Skeletal muscle satellite cell (primary cell): ENCODE measurements around the gene CRADD.

Source experiments
- H3K27me3 ChIP-seq: 2 replicates; pipeline ENCODE4 v1.7.0; 2013; ENCODE audit warnings: low read length; ENCODE audit not compliant: control insufficient read depth, insufficient read depth
- H3K36me3 ChIP-seq: 2 replicates; pipeline ENCODE4 v1.7.0; 2013; ENCODE audit warnings: mild to moderate bottlenecking, control low read depth, low read length; ENCODE audit not compliant: insufficient read depth
- H3K4me1 ChIP-seq: 2 replicates; pipeline ENCODE4 v1.7.0; 2013; ENCODE audit warnings: low read length; ENCODE audit not compliant: control insufficient read depth, insufficient read depth
- H3K4me2 ChIP-seq: 2 replicates; pipeline ENCODE4 v1.7.0; 2013; ENCODE audit warnings: mild to moderate bottlenecking, low read length
- H3K4me3 ChIP-seq: 2 replicates; pipeline ENCODE4 v1.7.0; 2013; ENCODE audit warnings: low read length
- H3K9ac ChIP-seq: 2 replicates; pipeline ENCODE4 v1.7.0; 2013; ENCODE audit warnings: mild to moderate bottlenecking, low read depth, low read length, moderate library complexity
- H3K9me3 ChIP-seq: replicated peaks from 2 replicates; pipeline ENCODE4 v1.7.0; 2013; ENCODE audit warnings: mild to moderate bottlenecking, control low read depth, low read length

CRADD gene

GRCh38 chr12:93763746-93764147 is 86.6 kb downstream of the CRADD start:
- H3K27me3 ChIP-seq = no peaks in the 10 kb centered on the region
- no peak overlapping the region for H3K9ac ChIP-seq
- peaks cover 35% of the 10 kb centered on the region for H3K4me1 ChIP-seq
- no peak overlapping the region for H3K4me3 ChIP-seq
- H3K36me3 ChIP-seq = no peaks in the 10 kb centered on the region
- H3K9me3 ChIP-seq = no peaks in the 10 kb centered on the region
- no peak overlapping the region for H3K4me2 ChIP-seq

GRCh38 chr12:93766371-93766770 is 89.2 kb downstream of the CRADD start:
- Histone ChIP-seq H3K27me3 (no peaks in the 10 kb centered on the region), H3K9ac (no peak overlapping the region), H3K36me3 (no peaks in the 10 kb centered on the region), H3K9me3 (no peaks in the 10 kb centered on the region), H3K4me3 (no peak overlapping the region), H3K4me1 (peaks cover 31% of the 10 kb centered on the region), H3K4me2 (no peak overlapping the region)

- Histone ChIP-seq H3K4me1 (peaks cover 26% of the 10 kb centered on the region), H3K36me3 (no peaks in the 10 kb centered on the region)
Measured at GRCh38 chr12:93766796-93767523, 89.8 kb downstream of the CRADD start.

GRCh38 chr12:93767524-93767863 is 90.3 kb downstream of the CRADD start:
- no peaks in the 10 kb centered on the region for H3K27me3 ChIP-seq
- H3K4me2 ChIP-seq = peak overlapping the region; percentile 32
- no peak overlapping the region for H3K4me3 ChIP-seq
- no peaks in the 10 kb centered on the region for H3K36me3 ChIP-seq
- peaks cover 20% of the 10 kb centered on the region for H3K4me1 ChIP-seq
- H3K9me3 ChIP-seq = no peaks in the 10 kb centered on the region
- H3K9ac ChIP-seq = peak overlapping the region; percentile 37

More at GRCh38 chr12:93766796-93767523, 89.8 kb downstream of the CRADD start:
- peak overlapping the region; percentile 37 for H3K9ac ChIP-seq
- H3K27me3 ChIP-seq = no peaks in the 10 kb centered on the region
- H3K9me3 ChIP-seq = no peaks in the 10 kb centered on the region
- peak overlapping the region; percentile 32 for H3K4me2 ChIP-seq
- no peak overlapping the region for H3K4me3 ChIP-seq

GRCh38 chr12:93772003-93772700 is 95.0 kb downstream of the CRADD start:
- Histone ChIP-seq H3K36me3 (no peaks in the 10 kb centered on the region), H3K4me3 (no peak overlapping the region), H3K27me3 (no peaks in the 10 kb centered on the region), H3K4me1 (peaks cover 24% of the 10 kb centered on the region), H3K4me2 (no peak overlapping the region), H3K9me3 (no peaks in the 10 kb centered on the region), H3K9ac (no peak overlapping the region)

- H3K9ac ChIP-seq = no peak overlapping the region
- no peaks in the 10 kb centered on the region for H3K9me3 ChIP-seq
- H3K27me3 ChIP-seq = no peaks in the 10 kb centered on the region
- peaks cover 24% of the 10 kb centered on the region for H3K4me1 ChIP-seq
- H3K36me3 ChIP-seq = no peaks in the 10 kb centered on the region
- no peak overlapping the region for H3K4me2 ChIP-seq
- H3K4me3 ChIP-seq = no peak overlapping the region
Measured at GRCh38 chr12:93773122-93773871, 96.1 kb downstream of the CRADD start.

GRCh38 chr12:93776581-93777018 is 99.4 kb downstream of the CRADD start:
- H3K4me3 ChIP-seq = no peak overlapping the region
- H3K36me3 ChIP-seq = no peaks in the 10 kb centered on the region
- no peaks in the 10 kb centered on the region for H3K9me3 ChIP-seq
- peak overlapping the region; percentile 79 for H3K9ac ChIP-seq
- H3K27me3 ChIP-seq = no peaks in the 10 kb centered on the region
- peaks cover 38% of the 10 kb centered on the region for H3K4me1 ChIP-seq
- H3K4me2 ChIP-seq = peak overlapping the region; percentile 15

- peak overlapping the region; percentile 35 for H3K4me2 ChIP-seq
- no peaks in the 10 kb centered on the region for H3K36me3 ChIP-seq
- H3K4me1 ChIP-seq = peaks cover 38% of the 10 kb centered on the region
- H3K4me3 ChIP-seq = peak overlapping the region; percentile 23
- peak overlapping the region; percentile 79 for H3K9ac ChIP-seq
- no peaks in the 10 kb centered on the region for H3K27me3 ChIP-seq
- H3K9me3 ChIP-seq = no peaks in the 10 kb centered on the region
Measured at GRCh38 chr12:93777254-93777653, 100.1 kb downstream of the CRADD start.

- H3K9ac ChIP-seq = peak overlapping the region; percentile 79
Measured at GRCh38 chr12:93778306-93778705, 101.1 kb downstream of the CRADD start.

GRCh38 chr12:93778766-93779165 is 101.6 kb downstream of the CRADD start:
- no peaks in the 10 kb centered on the region for H3K27me3 ChIP-seq
- H3K4me3 ChIP-seq = no peak overlapping the region
- H3K9ac ChIP-seq = peak overlapping the region; percentile 79
- H3K4me2 ChIP-seq = peak overlapping the region; percentile 50
- H3K4me1 ChIP-seq = peaks cover 49% of the 10 kb centered on the region
- H3K9me3 ChIP-seq = no peaks in the 10 kb centered on the region
- H3K36me3 ChIP-seq = no peaks in the 10 kb centered on the region

More at GRCh38 chr12:93778306-93778705, 101.1 kb downstream of the CRADD start:
- Histone ChIP-seq H3K4me1 (peaks cover 45% of the 10 kb centered on the region), H3K36me3 (no peaks in the 10 kb centered on the region), H3K4me2 (peak overlapping the region; percentile 50), H3K4me3 (peak overlapping the region; percentile 7), H3K9me3 (no peaks in the 10 kb centered on the region), H3K27me3 (no peaks in the 10 kb centered on the region)

- Histone ChIP-seq H3K9ac (peak overlapping the region; percentile 10), H3K36me3 (no peaks in the 10 kb centered on the region), H3K9me3 (no peaks in the 10 kb centered on the region), H3K27me3 (no peaks in the 10 kb centered on the region), H3K4me2 (no peak overlapping the region), H3K4me3 (no peak overlapping the region), H3K4me1 (peaks cover 62% of the 10 kb centered on the region)
Measured at GRCh38 chr12:93780101-93780641, 103.0 kb downstream of the CRADD start.
